BJ (cell line): ENCODE results near the gene EPB41. TPM values are rescaled to one million over a fixed set of nuclear protein-coding genes. Genes with fewer than 3 reads are reported as not detected.

ENCODE experiments used
- CTCF ChIA-PET: fragments of 350-600 bp; formaldehyde crosslinking; extraction: SDS; loops from one replicate; lab custom pipeline; 2021; ENCODE audit warnings: antibody characterized with exemption, inconsistent platforms; lab: Yijun Ruan, JAX
- POLR2A ChIA-PET: fragments of 300-600 bp; sonication (Branson Sonifier 250); formaldehyde crosslinking; extraction: SDS; loops from one replicate; lab custom pipeline; 2021; ENCODE audit warnings: antibody characterized with exemption; lab: Charles Lee
- DNase-seq: peaks from one replicate; pipeline ENCODE4 v3.0.0-alpha.2; 2011; ENCODE audit warnings: low read depth
- H3K27me3 ChIP-seq: 2 replicates; pipeline ENCODE4 v1.6.0; 2011; ENCODE audit warnings: low read length; ENCODE audit not compliant: control insufficient read depth, insufficient read depth
- H3K36me3 ChIP-seq: 2 replicates; pipeline ENCODE4 v1.5.1; 2011; ENCODE audit warnings: low read length; ENCODE audit not compliant: control insufficient read depth, insufficient read depth
- H3K4me3 ChIP-seq: 2 replicates; pipeline ENCODE4 v1.5.1; 2011; ENCODE audit warnings: low read depth, mild to moderate bottlenecking, control low read depth, low read length
- CTCF ChIP-seq: IDR thresholded peaks from 2 replicates; pipeline ENCODE4 v1.5.1; 2011; ENCODE audit warnings: low read depth, mild to moderate bottlenecking, control low read depth, inconsistent platforms, low read length, moderate library complexity; ENCODE audit not compliant: insufficient read depth
- polyA plus RNA-seq: library from polyadenylated mRNA; depleted of rRNA; stranded (reverse); fragments of >200 nt; gene quantifications from 2 replicates; pipeline ENCODE4 v1.2.3, GENCODE V29; 2011

The EPB41 gene
- polyA plus RNA-seq, 1 experiment = 7.5 TPM

- Histone ChIP-seq H3K36me3 (no peaks in the 10 kb centered on the region), H3K4me3 (no peak overlapping the region), H3K27me3 (no peaks in the 10 kb centered on the region)
- no peak for DNase-seq
- ChIA-PET CTCF (interaction anchor here (1.0 to 2.2 kb wide), 3 partner anchors 9 to 232 kb away, joined by 3 to 12 read pairs (median 3); no protein-coding TSS in a partner anchor), POLR2A (no interaction called here)
- TF ChIP-seq CTCF = no peak
Measured at GRCh38 chr1:29112705-29113412, 198.5 kb downstream of the EPB41 start.

GRCh38 chr1:29113413-29114117 is 199.2 kb downstream of the EPB41 start:
- Histone ChIP-seq H3K4me3 (no peak overlapping the region), H3K27me3 (no peaks in the 10 kb centered on the region), H3K36me3 (no peaks in the 10 kb centered on the region)
- no peak for DNase-seq
- CTCF ChIA-PET = interaction anchor here (1.0 to 2.2 kb wide), 3 partner anchors 8 to 233 kb away, joined by 3 to 12 read pairs (median 3); no protein-coding TSS in a partner anchor
- POLR2A ChIA-PET = no interaction called here
- TF ChIP-seq CTCF = no peak

GRCh38 chr1:29114654-29115053 is 200.3 kb downstream of the EPB41 start:
- ChIA-PET CTCF (interaction anchor here (1.8 kb wide), 1 partner anchor 8 kb away, joined by 6 read pairs; no protein-coding TSS in a partner anchor), POLR2A (no interaction called here)

GRCh38 chr1:29117381-29117780 is 203.0 kb downstream of the EPB41 start:
- no peaks in the 10 kb centered on the region for H3K27me3 ChIP-seq
- no peak for DNase-seq
- ChIA-PET CTCF (interaction anchor here (1.5 to 2.1 kb wide), 4 partner anchors 11 to 241 kb away, joined by 3 to 6 read pairs (median 4); no protein-coding TSS in a partner anchor), POLR2A (interaction anchor here (0.6 kb wide), 1 partner anchor 40 kb away, joined by 9 read pairs; no protein-coding TSS in a partner anchor)
- H3K36me3 ChIP-seq = peaks cover 7% of the 10 kb centered on the region
- H3K4me3 ChIP-seq = no peak overlapping the region
- TF ChIP-seq CTCF = peak; percentile 38; the same call in 1 of the 2 replicates

More at GRCh38 chr1:29114654-29115053, 200.3 kb downstream of the EPB41 start:
- no peaks in the 10 kb centered on the region for H3K27me3 ChIP-seq
- no peak overlapping the region for H3K4me3 ChIP-seq
- DNase-seq = no peak
- no peak for TF ChIP-seq CTCF
- H3K36me3 ChIP-seq = no peaks in the 10 kb centered on the region
